ENCODE data around the gene BAIAP2. TPM values are rescaled to one million over a fixed set of nuclear protein-coding genes. Genes with fewer than 3 reads are reported as not detected.

Gene BAIAP2
- total RNA-seq, 6 donors from 2014 or later, result 90.7 to 231 (median 123) TPM

DNA sequence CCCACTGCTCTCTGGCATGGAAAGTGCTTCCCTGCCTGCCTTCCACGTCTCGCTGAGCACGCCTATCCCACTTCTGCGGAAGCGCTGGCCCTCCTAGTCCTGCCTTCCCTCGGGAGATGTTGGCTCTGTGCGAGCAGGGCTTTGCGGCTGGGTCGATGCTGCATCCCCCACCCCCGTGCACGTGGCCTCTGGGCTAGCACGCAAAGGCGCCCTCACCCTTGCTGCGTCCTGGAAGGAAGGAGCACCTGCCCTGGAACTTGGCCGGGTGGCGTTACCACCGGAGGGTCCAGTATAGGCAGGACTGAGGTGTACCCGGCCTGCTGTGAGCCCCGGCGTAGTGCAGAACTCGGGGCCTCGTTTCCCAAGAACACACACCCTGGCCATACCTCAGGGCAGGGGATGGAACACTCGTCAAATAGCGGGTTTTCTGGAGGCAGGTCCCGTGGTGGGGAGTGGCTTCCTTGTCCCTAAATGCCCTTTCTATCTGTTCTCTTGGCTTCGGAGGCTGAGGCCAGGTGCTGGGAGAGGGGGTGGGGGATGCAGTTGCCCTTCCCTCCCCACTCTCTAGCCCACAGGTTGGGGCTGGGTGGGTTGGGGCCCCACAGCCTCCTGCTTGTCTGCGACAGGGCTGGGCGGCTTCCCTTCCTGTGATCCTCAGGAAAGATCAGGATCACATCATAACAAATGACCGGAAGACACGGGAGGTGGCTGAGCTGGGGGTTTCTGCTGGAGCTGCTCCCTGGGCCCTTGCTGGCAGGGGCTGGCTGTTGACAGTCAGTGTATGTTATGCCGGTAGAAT lies 17.4 kb downstream of the BAIAP2 start:
- Histone ChIP-seq H3K27me3 (no peaks in the 10 kb centered on the region), H3K27ac (peak overlapping the region; percentile 86 to 95 (median 91)), H3K9me3 (no peaks in the 10 kb centered on the region), H3K4me1 (peaks cover 80 to 92% (median 85%) of the 10 kb centered on the region in 4 donors), H3K36me3 (peaks cover 0 to 8% (median 0%) of the 10 kb centered on the region in 4 donors), H3K4me3 (no peak overlapping the region)
- ATAC-seq (ENCODE audit: low FRiP score in 2 of 2), result no peak
- 52 to 66% methylated on average over 9 to 28 of the region's 31 CpGs for WGBS, 2 donors
- TF ChIP-seq EP300 (IDR thresholded peaks at IDR 0.05) (peak in 2 of 4 donors; percentile 30 to 84), POLR2A (IDR thresholded peaks at IDR 0.05) (no peak), POLR2AphosphoS5 (IDR thresholded peaks at IDR 0.05) (peak in 1 of 2 donors; percentile 57)
- TF ChIP-seq, protein P1, sequence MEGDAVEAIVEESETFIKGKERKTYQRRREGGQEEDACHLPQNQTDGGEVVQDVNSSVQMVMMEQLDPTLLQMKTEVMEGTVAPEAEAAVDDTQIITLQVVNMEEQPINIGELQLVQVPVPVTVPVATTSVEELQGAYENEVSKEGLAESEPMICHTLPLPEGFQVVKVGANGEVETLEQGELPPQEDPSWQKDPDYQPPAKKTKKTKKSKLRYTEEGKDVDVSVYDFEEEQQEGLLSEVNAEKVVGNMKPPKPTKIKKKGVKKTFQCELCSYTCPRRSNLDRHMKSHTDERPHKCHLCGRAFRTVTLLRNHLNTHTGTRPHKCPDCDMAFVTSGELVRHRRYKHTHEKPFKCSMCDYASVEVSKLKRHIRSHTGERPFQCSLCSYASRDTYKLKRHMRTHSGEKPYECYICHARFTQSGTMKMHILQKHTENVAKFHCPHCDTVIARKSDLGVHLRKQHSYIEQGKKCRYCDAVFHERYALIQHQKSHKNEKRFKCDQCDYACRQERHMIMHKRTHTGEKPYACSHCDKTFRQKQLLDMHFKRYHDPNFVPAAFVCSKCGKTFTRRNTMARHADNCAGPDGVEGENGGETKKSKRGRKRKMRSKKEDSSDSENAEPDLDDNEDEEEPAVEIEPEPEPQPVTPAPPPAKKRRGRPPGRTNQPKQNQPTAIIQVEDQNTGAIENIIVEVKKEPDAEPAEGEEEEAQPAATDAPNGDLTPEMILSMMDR (IDR thresholded peaks at IDR 0.05), result no peak
- peak in 1 of 2 donors; percentile 72 for DNase-seq

- DNase-seq (peak in 1 of 2 donors; percentile 60), ATAC-seq (ENCODE audit: low FRiP score in 2 of 2) (no peak)
- 76 to 78% methylated on average over 29 to 34 of the region's 42 CpGs for WGBS, 2 donors
These were observed 18.4 kb downstream of the BAIAP2 start for GRCh38 chr17:81053041-81053970.

GRCh38 chr17:81054308-81054707 lies 19.4 kb downstream of the BAIAP2 start:
- Histone ChIP-seq H3K9me3 (no peaks in the 10 kb centered on the region), H3K27ac (peak overlapping the region; percentile 23 to 91 (median 76)), H3K4me3 (no peak overlapping the region), H3K27me3 (no peaks in the 10 kb centered on the region), H3K4me1 (peaks cover 75 to 92% (median 83%) of the 10 kb centered on the region in 4 donors), H3K36me3 (peaks cover 0 to 24% (median 13%) of the 10 kb centered on the region in 4 donors)
- DNase-seq (peak in 1 of 2 donors; percentile 47), ATAC-seq (ENCODE audit: low FRiP score in 2 of 2) (no peak)
- TF ChIP-seq POLR2AphosphoS5 (IDR thresholded peaks at IDR 0.05), result no peak
- TF ChIP-seq EP300 (IDR thresholded peaks at IDR 0.05), result no peak
- TF ChIP-seq, protein P1 (IDR thresholded peaks at IDR 0.05), result no peak
- TF ChIP-seq POLR2A (IDR thresholded peaks at IDR 0.05), result no peak
- WGBS, 2 donors, result 80 to 92% methylated on average over 10 to 11 of the region's 12 CpGs

More at GRCh38 chr17:81053041-81053970, 18.4 kb downstream of the BAIAP2 start:
- Histone ChIP-seq H3K36me3 (peaks cover 0 to 14% (median 3%) of the 10 kb centered on the region in 4 donors), H3K27ac (peak overlapping the region; percentile 86 to 95 (median 91)), H3K4me1 (peaks cover 82 to 92% (median 88%) of the 10 kb centered on the region in 4 donors), H3K9me3 (no peaks in the 10 kb centered on the region), H3K27me3 (no peaks in the 10 kb centered on the region), H3K4me3 (no peak overlapping the region)
- TF ChIP-seq POLR2AphosphoS5 (IDR thresholded peaks at IDR 0.05) (no peak), EP300 (IDR thresholded peaks at IDR 0.05) (no peak), POLR2A (IDR thresholded peaks at IDR 0.05) (no peak)
- TF ChIP-seq, protein P1 (IDR thresholded peaks at IDR 0.05), result no peak

- WGBS, 2 donors, result 67 to 72% methylated on average over 13 to 17 of the region's 17 CpGs
- H3K27ac ChIP-seq, result peak overlapping the region; percentile 23 to 91 (median 76)
- no peak overlapping the region for H3K4me3 ChIP-seq
- DNase-seq (peak in 1 of 2 donors; percentile 79), ATAC-seq (ENCODE audit: low FRiP score in 2 of 2) (no peak)
- peaks cover 74 to 92% (median 80%) of the 10 kb centered on the region in 4 donors for H3K4me1 ChIP-seq
- H3K36me3 ChIP-seq, result peaks cover 0 to 30% (median 17%) of the 10 kb centered on the region in 4 donors
- H3K9me3 ChIP-seq, result no peaks in the 10 kb centered on the region
- TF ChIP-seq POLR2A (IDR thresholded peaks at IDR 0.05) (no peak), POLR2AphosphoS5 (IDR thresholded peaks at IDR 0.05) (peak in 1 of 2 donors; percentile 12), EP300 (IDR thresholded peaks at IDR 0.05) (no peak)
- TF ChIP-seq, protein P1 (IDR thresholded peaks at IDR 0.05), result no peak
- H3K27me3 ChIP-seq, result no peaks in the 10 kb centered on the region
These were observed 20.0 kb downstream of the BAIAP2 start for GRCh38 chr17:81054881-81055370.
